Measurements from ENCODE around the gene PLXNA3. TPM values are rescaled to one million over a fixed set of nuclear protein-coding genes. Genes with fewer than 3 reads are reported as not detected.

PLXNA3 gene
- total and polyA plus RNA-seq, 12 donors = 2.1 to 83.6 (median 24.8) TPM

DNA sequence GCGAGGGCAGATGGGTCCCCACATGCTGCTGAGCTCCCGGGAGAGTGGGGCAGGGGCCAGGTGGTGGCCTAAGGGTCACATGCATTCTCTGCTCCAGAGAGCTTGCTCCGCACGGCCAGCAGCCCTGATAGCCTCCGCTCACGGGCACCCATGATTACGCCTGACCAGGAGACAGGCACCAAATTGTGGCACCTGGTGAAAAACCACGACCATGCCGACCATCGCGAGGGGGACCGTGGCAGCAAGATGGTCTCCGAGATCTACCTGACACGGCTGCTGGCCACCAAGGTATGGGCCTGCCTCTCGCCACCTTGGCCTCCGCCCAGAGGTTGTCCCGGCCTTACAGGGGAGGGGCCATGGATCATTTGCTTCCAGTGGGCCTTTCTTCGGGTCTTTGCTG lies 11.8 kb downstream of the PLXNA3 start:
- Histone ChIP-seq H3K36me3 (replicated peaks in 1 of 2) (peaks cover 0 to 66% of the 10 kb centered on the region in 2 donors), H3K4me3 (no peak overlapping the region), H3K27me3 (no peaks in the 10 kb centered on the region), H3K27ac (no peak overlapping the region), H3K9me3 (replicated peaks in 1 of 3) (no peaks in the 10 kb centered on the region), H3K4me1 (replicated peaks in 1 of 2) (no peaks in the 10 kb centered on the region)
- TF ChIP-seq, protein P1, sequence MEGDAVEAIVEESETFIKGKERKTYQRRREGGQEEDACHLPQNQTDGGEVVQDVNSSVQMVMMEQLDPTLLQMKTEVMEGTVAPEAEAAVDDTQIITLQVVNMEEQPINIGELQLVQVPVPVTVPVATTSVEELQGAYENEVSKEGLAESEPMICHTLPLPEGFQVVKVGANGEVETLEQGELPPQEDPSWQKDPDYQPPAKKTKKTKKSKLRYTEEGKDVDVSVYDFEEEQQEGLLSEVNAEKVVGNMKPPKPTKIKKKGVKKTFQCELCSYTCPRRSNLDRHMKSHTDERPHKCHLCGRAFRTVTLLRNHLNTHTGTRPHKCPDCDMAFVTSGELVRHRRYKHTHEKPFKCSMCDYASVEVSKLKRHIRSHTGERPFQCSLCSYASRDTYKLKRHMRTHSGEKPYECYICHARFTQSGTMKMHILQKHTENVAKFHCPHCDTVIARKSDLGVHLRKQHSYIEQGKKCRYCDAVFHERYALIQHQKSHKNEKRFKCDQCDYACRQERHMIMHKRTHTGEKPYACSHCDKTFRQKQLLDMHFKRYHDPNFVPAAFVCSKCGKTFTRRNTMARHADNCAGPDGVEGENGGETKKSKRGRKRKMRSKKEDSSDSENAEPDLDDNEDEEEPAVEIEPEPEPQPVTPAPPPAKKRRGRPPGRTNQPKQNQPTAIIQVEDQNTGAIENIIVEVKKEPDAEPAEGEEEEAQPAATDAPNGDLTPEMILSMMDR (IDR thresholded peaks at IDR 0.05) = no peak
- TF ChIP-seq POLR2A (IDR thresholded peaks at IDR 0.05) = no peak
- intact Hi-C loops (cut with DNase I) = no loop called here
- WGBS, 4 donors = 89 to 100% (median 94%) methylated on average over 2 to 18 of the region's 18 CpGs; no CpG with 5 or more reads in 1 of the 4 donors
- DNase-seq = no peak

DNA sequence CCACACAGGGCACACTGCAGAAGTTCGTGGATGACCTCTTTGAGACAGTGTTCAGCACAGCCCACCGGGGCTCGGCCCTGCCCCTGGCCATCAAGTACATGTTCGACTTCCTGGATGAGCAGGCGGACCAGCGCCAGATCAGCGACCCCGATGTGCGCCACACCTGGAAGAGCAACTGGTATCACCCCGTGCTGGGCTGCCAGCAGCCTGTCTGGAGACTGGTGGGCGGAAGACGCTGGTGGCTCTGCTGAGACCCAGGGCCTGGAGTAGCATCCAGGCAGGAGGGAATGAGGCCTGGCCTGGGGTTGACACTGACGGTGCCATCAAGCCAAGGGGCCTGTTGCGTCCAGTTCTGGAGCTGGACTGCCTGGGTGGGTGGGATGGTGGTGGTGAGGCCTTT lies 12.4 kb downstream of the PLXNA3 start:
- Histone ChIP-seq H3K4me1 (replicated peaks in 1 of 2) (no peaks in the 10 kb centered on the region), H3K4me3 (no peak overlapping the region), H3K27ac (no peak overlapping the region), H3K27me3 (no peaks in the 10 kb centered on the region), H3K9me3 (replicated peaks in 1 of 3) (no peaks in the 10 kb centered on the region), H3K36me3 (replicated peaks in 1 of 2) (peaks cover 0 to 61% of the 10 kb centered on the region in 2 donors)
- intact Hi-C loops (cut with DNase I) = no loop called here
- TF ChIP-seq, protein P1 (IDR thresholded peaks at IDR 0.05) = no peak
- no peak for TF ChIP-seq POLR2A (IDR thresholded peaks at IDR 0.05)
- no peak for DNase-seq
- WGBS, 4 donors = 76 to 95% (median 92%) methylated on average over 4 to 14 of the region's 14 CpGs

DNA sequence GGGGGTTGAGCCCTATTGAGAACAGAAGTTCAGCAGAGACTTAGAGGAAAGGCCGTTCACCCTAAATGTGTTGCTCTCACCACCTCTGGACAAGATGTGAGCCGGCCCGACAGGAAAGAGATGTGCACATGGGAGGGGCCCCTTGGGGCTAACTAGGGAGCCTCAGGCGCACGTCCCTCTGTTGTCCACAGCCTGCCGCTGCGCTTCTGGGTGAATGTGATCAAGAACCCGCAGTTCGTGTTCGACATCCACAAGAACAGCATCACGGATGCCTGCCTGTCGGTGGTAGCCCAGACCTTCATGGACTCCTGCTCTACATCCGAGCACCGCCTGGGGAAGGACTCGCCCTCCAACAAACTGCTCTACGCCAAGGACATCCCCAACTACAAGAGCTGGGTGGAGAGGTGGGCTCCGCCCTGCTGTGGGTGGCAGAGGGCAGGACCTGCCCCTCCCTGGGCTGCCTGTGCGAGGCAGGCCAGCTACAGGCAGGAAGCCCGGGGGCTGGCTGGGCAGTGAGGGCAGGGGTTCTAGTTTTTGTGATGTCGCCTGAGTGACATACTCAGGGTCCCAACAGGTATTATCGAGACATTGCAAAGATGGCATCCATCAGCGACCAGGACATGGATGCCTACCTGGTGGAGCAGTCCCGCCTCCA lies 13.0 kb downstream of the PLXNA3 start:
- intact Hi-C loops (cut with DNase I) = no loop called here
- 89 to 93% (median 92%) methylated on average over 15 to 23 of the region's 23 CpGs; no CpG with 5 or more reads in 1 of the 4 donors for WGBS, 4 donors
- H3K36me3 ChIP-seq (replicated peaks in 1 of 2) = peaks cover 0 to 55% of the 10 kb centered on the region in 2 donors
- no peaks in the 10 kb centered on the region for H3K27me3 ChIP-seq
- H3K4me3 ChIP-seq = no peak overlapping the region
- no peak overlapping the region for H3K27ac ChIP-seq
- DNase-seq = no peak
- no peaks in the 10 kb centered on the region for H3K4me1 ChIP-seq (replicated peaks in 1 of 2)
- TF ChIP-seq POLR2A (IDR thresholded peaks at IDR 0.05) = no peak
- TF ChIP-seq, protein P1 (IDR thresholded peaks at IDR 0.05) = no peak
- no peaks in the 10 kb centered on the region for H3K9me3 ChIP-seq (replicated peaks in 1 of 3)

DNA sequence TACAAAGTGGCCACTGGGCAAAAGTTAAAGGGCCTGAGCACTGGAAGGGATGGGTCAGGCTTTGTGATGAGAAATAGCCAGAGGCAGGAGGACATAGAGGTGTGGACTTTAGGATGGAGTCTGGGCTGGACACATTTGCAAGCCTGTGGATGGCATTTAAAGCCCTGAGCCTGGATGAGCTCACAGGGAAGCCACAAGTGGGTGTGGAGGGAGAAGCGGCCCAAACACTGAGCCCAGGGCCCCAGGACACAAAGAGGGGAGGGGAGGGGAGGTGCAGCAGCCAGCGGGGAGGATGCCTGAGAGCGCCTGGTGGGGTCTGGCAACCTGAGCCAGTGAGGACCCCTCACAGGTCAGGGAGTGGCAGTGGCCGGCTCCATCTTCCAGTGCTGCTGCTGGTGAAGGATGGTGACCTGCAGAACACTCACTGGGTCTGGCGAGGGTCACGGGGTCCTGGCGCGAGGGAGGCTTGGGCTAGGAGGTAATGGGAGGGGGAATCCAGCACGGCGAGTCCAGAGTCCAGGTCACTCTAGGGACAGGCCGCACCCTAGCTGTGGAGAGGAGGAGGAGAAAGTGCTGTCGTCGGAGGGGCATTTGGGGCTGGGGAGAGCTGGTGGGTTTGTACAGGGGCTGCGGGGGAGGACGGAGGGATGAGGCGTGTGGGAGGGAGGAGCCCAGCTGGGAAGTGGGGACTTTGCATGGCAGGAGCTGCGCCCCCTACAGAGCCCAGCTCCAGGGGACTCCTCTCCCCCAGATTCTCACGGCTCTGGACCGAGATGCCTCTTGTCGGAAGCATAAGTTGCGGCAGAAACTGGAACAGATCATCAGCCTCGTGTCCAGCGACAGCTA lies 14.0 kb downstream of the PLXNA3 start:
- peaks cover 0 to 44% of the 10 kb centered on the region in 2 donors for H3K36me3 ChIP-seq (replicated peaks in 1 of 2)
- intact Hi-C loops (cut with DNase I) = no loop called here
- no peaks in the 10 kb centered on the region for H3K4me1 ChIP-seq (replicated peaks in 1 of 2)
- H3K4me3 ChIP-seq = no peak overlapping the region
- TF ChIP-seq, protein P1 (IDR thresholded peaks at IDR 0.05) = no peak
- no peak for TF ChIP-seq POLR2A (IDR thresholded peaks at IDR 0.05)
- H3K9me3 ChIP-seq (replicated peaks in 1 of 3) = no peaks in the 10 kb centered on the region
- H3K27ac ChIP-seq = no peak overlapping the region
- 86 to 93% (median 91%) methylated on average over 13 to 22 of the region's 23 CpGs for WGBS, 4 donors
- DNase-seq = no peak
- H3K27me3 ChIP-seq = no peaks in the 10 kb centered on the region

All from adrenal gland (tissue), 12 donors.